Breast epithelium (tissue), 3 donors: ENCODE measurements around the gene EBF3.

Experiments used
- CTCF ChIP-seq, 3 donors: fragments of 450-650 bp; IDR thresholded peaks; one replicate each; pipeline ENCODE4 v1.5.1; 2016 to 2017; ENCODE audit warnings: antibody characterized with exemption in 3 of 3, mild to moderate bottlenecking in 3 of 3, moderate library complexity in 3 of 3
- POLR2AphosphoS5 ChIP-seq, 3 donors: sonication (generic); formaldehyde crosslinking; IDR thresholded peaks; one replicate each; pipeline ENCODE4 v1.6.1; 2017; ENCODE audit warnings: antibody characterized with exemption in 3 of 3

- TF ChIP-seq CTCF (IDR thresholded peaks at IDR 0.05) (no peak), POLR2AphosphoS5 (IDR thresholded peaks at IDR 0.05) (no peak)
Observed at GRCh38 chr10:129878835-129879234, 85.2 kb downstream of the EBF3 start.
